GM19467 (cell line): ENCODE measurements around the gene ELAVL2.

Experiments
- ATAC-seq: cut with Tn5 transposase; IDR thresholded peaks from one replicate; pipeline ENCODE4 v1.9.1; 2021; ENCODE audit warnings: mild to moderate bottlenecking, moderate library complexity; ENCODE audit not compliant: unreplicated experiment

The ELAVL2 gene

GRCh38 chr9:23822261-23823169, 3.5 kb downstream of the ELAVL2 start:
- no peak for ATAC-seq

DNA sequence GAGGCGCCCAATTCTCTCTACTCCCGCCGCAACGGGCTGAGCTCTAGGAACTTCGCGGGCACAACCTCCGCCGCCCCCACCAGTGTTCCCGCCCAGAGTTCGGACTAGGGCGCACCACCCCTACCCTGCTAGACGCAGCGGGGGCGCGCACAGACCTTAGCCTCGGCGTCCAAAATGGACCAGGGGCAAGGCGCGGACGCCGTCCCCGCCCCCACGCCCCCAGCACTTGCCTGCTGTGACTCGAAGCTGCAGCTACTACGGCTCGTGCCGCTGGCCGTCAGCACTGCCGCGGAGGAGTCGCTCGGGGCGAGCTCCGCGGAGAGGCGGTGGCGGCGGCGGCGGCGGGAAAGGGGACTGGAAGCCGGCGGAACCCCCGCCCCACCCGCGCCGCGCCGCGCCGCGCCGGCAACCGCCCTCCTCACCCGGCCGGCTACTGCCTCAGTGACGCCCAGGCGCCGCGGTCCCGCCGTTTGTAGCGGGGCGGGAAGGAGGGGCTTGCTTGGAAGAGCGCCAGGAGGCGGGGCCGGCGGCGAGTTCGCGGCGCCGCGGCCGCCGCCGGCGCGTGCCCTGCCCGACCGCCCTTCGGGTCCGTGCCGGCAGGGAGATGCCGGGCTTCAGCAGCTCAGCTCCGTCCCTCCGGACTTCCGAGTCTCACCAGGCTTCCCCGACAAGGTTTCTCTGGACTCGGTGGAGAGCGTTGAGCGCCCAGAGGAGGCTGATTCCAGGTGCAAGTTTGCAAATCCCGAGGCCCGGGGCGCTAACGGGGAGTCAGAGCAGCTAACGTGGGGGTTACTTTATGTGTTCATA, 4.5 kb downstream of the ELAVL2 start:
- ATAC-seq: no peak

DNA sequence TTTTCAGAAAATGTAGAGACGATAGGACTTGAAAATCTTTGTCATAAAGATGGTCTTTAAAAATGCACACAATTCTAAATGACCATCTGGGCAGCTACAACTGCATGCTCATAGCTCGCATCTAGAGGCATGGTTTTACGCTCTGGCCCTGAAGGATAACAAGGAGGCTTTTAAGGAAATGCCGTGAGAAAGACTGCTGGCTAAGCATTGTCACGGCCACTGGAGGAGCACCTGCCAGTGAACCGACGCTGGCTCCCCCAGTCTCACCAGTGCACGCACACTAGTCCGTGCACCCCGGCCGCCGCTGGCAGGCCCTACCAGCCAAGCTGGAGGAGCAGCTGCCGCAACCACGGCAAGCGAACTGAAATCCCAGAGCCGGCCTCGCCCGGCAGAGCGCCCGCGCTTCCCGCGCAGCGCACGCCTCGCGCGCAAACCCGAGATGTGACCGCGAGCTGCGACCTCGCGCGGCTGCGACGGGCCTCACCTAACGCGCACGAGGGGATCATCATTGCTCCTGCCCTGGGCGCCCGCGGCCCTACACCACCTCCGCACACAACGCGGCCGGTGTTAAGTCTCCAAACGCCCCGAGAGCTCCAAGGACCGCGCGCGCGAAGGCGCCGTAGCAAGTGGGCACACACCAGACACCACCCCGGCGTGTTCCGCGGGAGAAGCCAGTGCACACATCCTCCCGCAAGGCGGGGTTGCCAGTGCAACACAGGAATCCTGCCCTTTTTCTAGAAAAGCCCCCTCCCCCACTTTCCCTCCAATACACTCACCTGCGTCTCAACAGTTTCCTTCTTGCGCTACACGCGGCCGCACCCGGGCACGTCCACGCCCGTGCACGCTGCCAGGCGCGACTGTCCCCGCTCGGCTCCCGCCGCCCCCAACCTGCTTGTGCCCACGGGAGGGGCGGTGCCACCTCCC, 5.3 kb downstream of the ELAVL2 start:
- no peak for ATAC-seq

- no peak for ATAC-seq
These were observed 6.6 kb downstream of the ELAVL2 start for GRCh38 chr9:23819403-23819802.

GRCh38 chr9:23814243-23814642, 11.8 kb downstream of the ELAVL2 start:
- no peak for ATAC-seq

DNA sequence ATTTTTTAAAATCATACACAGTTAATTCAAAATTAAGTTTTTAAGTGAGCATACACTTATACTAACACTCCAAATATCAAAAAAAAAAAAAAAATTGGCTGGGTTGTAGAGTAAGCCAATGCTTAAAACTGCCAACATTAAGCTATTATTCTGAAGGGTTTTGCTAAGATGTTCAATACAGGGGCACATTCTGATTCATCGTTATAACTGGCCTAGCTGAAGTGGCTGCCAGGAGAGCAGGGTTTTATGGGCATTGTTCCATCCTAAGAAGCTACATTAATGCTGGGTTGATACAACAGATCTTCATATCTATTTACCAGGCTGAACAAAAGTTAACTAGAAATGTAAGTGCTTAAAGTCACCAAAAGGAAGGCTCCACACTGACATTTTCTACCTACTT, 13.4 kb downstream of the ELAVL2 start:
- ATAC-seq: no peak

GRCh38 chr9:23811633-23812032, 14.4 kb downstream of the ELAVL2 start:
- no peak for ATAC-seq

- ATAC-seq: no peak
These were observed 22.8 kb downstream of the ELAVL2 start for GRCh38 chr9:23803216-23803615.

DNA sequence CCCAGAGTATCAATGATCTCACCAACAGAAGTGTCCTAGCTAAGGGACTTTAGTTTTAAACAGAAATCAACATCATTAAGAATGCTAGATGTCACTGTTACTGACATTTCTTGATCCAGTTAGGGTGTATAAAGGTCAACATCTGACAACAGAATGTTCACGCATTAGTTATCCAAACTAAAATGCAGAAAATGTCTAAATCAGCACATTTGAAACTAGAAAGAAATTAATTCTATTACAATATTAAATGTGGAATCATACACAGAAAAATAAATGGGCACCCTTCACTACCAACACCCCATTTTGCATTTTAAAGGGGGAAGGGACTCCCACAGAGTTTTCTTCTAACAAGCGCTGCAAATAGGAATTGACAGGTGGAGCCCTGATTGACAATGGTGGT, 24.5 kb downstream of the ELAVL2 start:
- no peak for ATAC-seq

DNA sequence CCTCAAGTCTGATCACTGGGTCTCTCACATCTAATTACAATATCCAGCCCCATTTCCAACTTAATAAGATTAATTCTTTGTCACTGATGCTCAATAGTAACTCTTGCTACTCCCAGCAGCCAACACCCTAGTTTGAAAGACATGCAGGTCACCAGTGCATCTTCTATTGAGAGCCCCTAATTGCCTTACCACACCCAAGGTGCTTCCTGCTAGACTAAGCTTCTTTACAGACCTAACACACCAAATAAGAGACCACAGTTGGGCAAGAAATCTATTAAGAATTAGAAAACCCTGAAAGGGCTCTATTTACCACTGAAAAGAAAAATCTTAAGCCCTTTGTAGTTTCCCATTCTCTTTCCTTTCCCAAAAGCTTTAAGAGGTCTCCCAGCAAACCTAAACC, 26.5 kb downstream of the ELAVL2 start:
- ATAC-seq: no peak

DNA sequence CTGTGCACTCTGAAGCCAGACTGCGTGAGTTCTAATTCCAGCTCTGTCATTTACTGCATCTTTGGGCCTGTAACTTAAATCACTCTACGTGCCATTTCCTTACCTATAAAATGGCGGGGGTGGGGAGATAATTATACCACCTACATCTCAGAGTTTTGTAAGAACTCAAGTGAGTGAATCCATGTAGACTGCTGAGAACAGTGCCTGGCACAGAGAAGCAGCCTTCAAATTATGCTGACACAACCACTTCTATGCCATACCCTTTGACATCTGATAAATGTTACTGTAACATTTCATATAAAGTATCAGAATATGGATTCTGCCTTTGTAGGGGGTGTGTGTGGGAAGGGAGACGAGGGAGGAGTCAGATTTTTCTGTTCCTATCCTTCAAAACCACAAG, 27.7 kb downstream of the ELAVL2 start:
- no peak for ATAC-seq

- no peak for ATAC-seq
These were observed 29.8 kb downstream of the ELAVL2 start for GRCh38 chr9:23796209-23796608.

GRCh38 chr9:23790351-23791260, 35.4 kb downstream of the ELAVL2 start:
- ATAC-seq: no peak

GRCh38 chr9:23789529-23790254, 36.3 kb downstream of the ELAVL2 start:
- ATAC-seq: no peak

- no peak for ATAC-seq
These were observed 41.1 kb downstream of the ELAVL2 start for GRCh38 chr9:23784962-23785361.

DNA sequence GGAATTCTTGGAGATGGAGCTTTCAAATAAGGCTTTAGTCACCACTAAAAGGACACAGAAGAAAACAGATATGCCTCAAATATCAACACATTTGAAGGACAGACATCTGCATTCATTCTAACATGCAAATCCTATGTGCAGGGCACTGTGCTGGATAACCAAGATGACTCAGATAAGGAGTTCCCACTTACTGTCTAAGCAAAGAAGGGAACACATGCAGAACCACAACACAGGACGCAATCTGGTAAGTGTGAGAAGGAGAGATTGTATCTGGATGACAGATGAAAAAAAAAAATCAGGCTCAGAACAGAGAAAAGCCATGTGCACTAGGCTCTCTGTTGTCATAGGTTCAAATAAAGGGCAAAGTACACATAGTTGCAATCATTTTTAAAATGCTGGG, 42.5 kb downstream of the ELAVL2 start:
- no peak for ATAC-seq

DNA sequence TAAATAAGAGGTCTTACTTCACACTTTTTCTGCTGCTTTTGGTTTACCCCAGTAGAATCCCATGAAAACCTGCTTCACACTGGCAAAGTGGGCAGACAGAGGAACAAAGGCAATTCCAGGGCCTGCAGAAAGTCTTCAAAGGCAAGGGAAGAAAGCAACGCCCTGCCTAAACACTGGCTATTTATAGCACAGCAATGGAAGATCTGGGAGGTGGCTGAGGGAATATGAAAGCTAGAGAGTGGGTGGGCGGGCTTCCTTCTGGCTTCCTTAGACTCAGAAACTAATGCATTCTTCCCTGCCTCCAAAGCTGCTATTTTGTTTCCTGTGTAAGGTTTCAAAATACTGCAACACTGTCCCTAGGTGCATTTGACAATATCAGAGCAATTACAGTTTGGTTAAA, 46.8 kb downstream of the ELAVL2 start:
- ATAC-seq: no peak

GRCh38 chr9:23777328-23777727, 48.7 kb downstream of the ELAVL2 start:
- no peak for ATAC-seq

GRCh38 chr9:23775549-23775948, 50.5 kb downstream of the ELAVL2 start:
- no peak for ATAC-seq
